Adrenal gland (tissue), 12 donors: Measurements from ENCODE around the gene METTL3. TPM values are rescaled to one million over a fixed set of nuclear protein-coding genes. Genes with fewer than 3 reads are reported as not detected.

Experiments used
- DNase-seq, 7 donors: peaks; one replicate each; pipeline ENCODE4 v3.0.0-alpha.2; 2019 to 2020
- H3K27ac ChIP-seq, 5 donors: fragments of 200-600 bp; sonication (generic) in 4 of 5; 1 replicate in 3 of 5; 2 replicates in 2 of 5; pipeline versions ENCODE4 v1.5.1 to v1.8.0; 2016 to 2020; ENCODE audit warnings: mild to moderate bottlenecking in 1 of 5
- H3K27me3 ChIP-seq: fragments of 200-600 bp; 2 replicates; pipeline ENCODE4 v1.8.0; 2021
- H3K36me3 ChIP-seq, 2 donors: fragments of 200-600 bp; replicated peaks in 1 of 2; 1 replicate in 1 of 2; 2 replicates in 1 of 2; pipeline versions ENCODE4 v1.5.1 to v1.8.0; 2018 to 2022
- H3K4me1 ChIP-seq, 2 donors: fragments of 200-600 bp; replicated peaks in 1 of 2; 1 replicate in 1 of 2; 2 replicates in 1 of 2; pipeline versions ENCODE4 v1.5.1 to v1.8.0; 2018 to 2021
- H3K4me3 ChIP-seq, 4 donors: fragments of 200-600 bp; sonication (generic) in 3 of 4; one replicate each; pipeline ENCODE4 v1.5.1; 2016 to 2018
- H3K9me3 ChIP-seq, 3 donors: fragments of 200-600 bp; sonication (generic) in 1 of 3; replicated peaks in 1 of 3; 1 replicate in 2 of 3; 2 replicates in 1 of 3; pipeline versions ENCODE4 v1.5.1 to v1.8.0; 2016 to 2021
- POLR2A ChIP-seq, 2 donors: fragments of 450-650 bp; IDR thresholded peaks; one replicate each; pipeline ENCODE4 v1.6.1; 2017; ENCODE audit warnings: antibody characterized with exemption in 2 of 2, mild to moderate bottlenecking in 2 of 2, moderate library complexity in 1 of 2
- WGBS, 4 donors: extraction: QIAGEN DNeasy Blood & Tissue Kit in 2 of 4; methylation state at CpG; one replicate each; pipeline versions ENCODE4 v1.1.5 to v1.1.7; 2013 to 2017; 5-methylcytosine and 5-hydroxymethylcytosine counted together
- intact Hi-C, 2 donors: fragments of 100-400 bp; cut with DNase I; formaldehyde crosslinking; loops; one replicate each; pipeline versions ENCODE4 v1.14.1 to v1.15.0; 2022 to 2023
- polyA plus RNA-seq, 3 donors: library from polyadenylated mRNA; stranded (reverse); fragments of 200-250 nt in 2 of 3; fragments of 350-450 nt in 1 of 3; fragmentation: Illumina TruSeq in 1 of 3; extraction: RNeasy Lipid Tissue Mini Kit (QIAGEN cat#74804) in 1 of 3; gene quantifications; one replicate each; pipeline ENCODE4 v1.2.3, GENCODE V29; 2013 to 2014
- total RNA-seq, 9 donors: library from RNA; depleted of rRNA in 4 of 9; stranded (reverse); fragments of >200 nt in 4 of 9; fragments of 120-200 nt in 1 of 9; fragmentation: NEBNext Ultra II Directional in 1 of 9; extraction: Animal tissue kit (Norgen Biotek cat#: 25700) in 1 of 9; gene quantifications; one replicate each; pipeline versions ENCODE4 v1.1.0 to v1.2.4, GENCODE V29; 2013 to 2023
- TF ChIP-seq, protein P1 (sequence below), 6 experiments: fragments of 450-650 bp in 4 of 6; fragments of 200-600 bp in 2 of 6; sonication (generic) in 1 of 6; IDR thresholded peaks; 1 replicate in 5 of 6; 2 replicates in 1 of 6; pipeline versions ENCODE4 v1.5.1 to v1.8.0; 2016 to 2021; ENCODE audit warnings: antibody characterized with exemption in 6 of 6, mild to moderate bottlenecking in 2 of 6, moderate library complexity in 1 of 6
- donor health status: healthy with polysubstance abuse.
- donor health status: Bipolar disorder and iron deficiency.
- donor health status: DM: yes; HTN: yes; CAD: no.
- donor health status: DM: no; HTN: no; CAD: no.
- donor health status: DM: no; HTN: no; CAD: no.
- donor health status: DM: yes; HTN: yes; CAD: no.

METTL3 gene
- total and polyA plus RNA-seq, 12 donors, result 30.2 to 81.6 (median 48.9) TPM

DNA sequence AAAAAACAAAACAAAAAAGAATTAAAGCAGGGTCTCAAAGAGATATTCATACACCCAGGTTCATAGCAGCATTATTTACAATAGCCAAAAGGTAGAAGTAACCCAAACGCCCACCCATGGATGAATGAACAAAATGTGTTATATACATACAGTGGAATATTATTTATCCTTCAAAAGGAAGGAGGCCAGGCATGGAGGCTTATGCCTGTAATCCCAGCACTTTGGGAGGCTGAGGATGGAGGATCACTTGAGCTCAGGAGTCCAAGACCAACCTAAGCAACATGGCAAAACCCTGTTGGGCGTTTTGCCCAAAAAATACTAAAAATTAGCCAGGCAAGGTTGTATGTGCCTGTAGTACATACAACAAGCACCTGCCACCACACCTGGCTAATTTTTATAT, 4.6 kb downstream of the METTL3 start:
- H3K27ac ChIP-seq, result no peak overlapping the region
- no peak for DNase-seq
- 86 to 93% (median 90%) methylated on average over 2 of the region's 2 CpGs for WGBS, 4 donors
- peaks cover 0 to 17% of the 10 kb centered on the region in 2 donors for H3K36me3 ChIP-seq
- no peaks in the 10 kb centered on the region for H3K27me3 ChIP-seq
- intact Hi-C loops, result no loop called here
- TF ChIP-seq POLR2A (IDR thresholded peaks at IDR 0.05), result no peak
- TF ChIP-seq, protein P1, sequence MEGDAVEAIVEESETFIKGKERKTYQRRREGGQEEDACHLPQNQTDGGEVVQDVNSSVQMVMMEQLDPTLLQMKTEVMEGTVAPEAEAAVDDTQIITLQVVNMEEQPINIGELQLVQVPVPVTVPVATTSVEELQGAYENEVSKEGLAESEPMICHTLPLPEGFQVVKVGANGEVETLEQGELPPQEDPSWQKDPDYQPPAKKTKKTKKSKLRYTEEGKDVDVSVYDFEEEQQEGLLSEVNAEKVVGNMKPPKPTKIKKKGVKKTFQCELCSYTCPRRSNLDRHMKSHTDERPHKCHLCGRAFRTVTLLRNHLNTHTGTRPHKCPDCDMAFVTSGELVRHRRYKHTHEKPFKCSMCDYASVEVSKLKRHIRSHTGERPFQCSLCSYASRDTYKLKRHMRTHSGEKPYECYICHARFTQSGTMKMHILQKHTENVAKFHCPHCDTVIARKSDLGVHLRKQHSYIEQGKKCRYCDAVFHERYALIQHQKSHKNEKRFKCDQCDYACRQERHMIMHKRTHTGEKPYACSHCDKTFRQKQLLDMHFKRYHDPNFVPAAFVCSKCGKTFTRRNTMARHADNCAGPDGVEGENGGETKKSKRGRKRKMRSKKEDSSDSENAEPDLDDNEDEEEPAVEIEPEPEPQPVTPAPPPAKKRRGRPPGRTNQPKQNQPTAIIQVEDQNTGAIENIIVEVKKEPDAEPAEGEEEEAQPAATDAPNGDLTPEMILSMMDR (IDR thresholded peaks at IDR 0.05), result no peak
- peaks cover 9 to 20% of the 10 kb centered on the region in 2 donors for H3K4me1 ChIP-seq
- H3K4me3 ChIP-seq, result no peak overlapping the region
- H3K9me3 ChIP-seq, result no peaks in the 10 kb centered on the region

DNA sequence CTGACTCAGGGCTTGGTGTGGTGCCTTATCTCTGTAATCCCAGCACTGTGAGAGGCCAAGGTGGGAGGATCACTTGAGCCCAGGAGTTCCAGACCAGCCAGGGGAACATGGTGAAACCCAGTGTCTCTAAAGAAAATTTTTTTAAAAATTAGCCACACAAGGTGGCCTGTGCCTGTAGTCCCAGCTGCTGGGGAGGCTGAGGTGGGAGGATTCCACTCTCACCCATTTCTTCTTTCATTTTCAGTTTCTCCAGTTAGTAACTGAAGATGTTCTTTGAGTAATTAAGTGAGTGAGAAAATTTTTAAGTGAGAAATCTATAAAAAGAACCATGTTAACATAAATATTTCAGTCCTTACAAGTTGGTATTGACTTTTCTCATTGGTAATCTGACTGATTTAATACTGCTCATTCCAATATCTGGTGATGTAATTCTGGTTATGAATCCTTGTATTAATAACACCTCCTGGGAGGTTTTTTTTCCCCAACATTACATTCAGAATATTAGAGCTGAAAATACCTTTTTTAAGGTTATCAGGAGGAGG, 6.1 kb downstream of the METTL3 start:
- H3K9me3 ChIP-seq, result no peaks in the 10 kb centered on the region
- no peak for TF ChIP-seq POLR2A (IDR thresholded peaks at IDR 0.05)
- H3K4me1 ChIP-seq, result peaks cover 4 to 16% of the 10 kb centered on the region in 2 donors
- peaks cover 0 to 28% of the 10 kb centered on the region in 2 donors for H3K36me3 ChIP-seq
- no peak overlapping the region for H3K4me3 ChIP-seq
- no peak overlapping the region for H3K27ac ChIP-seq
- no peak for DNase-seq
- no peaks in the 10 kb centered on the region for H3K27me3 ChIP-seq
- intact Hi-C loops, result no loop called here

DNA sequence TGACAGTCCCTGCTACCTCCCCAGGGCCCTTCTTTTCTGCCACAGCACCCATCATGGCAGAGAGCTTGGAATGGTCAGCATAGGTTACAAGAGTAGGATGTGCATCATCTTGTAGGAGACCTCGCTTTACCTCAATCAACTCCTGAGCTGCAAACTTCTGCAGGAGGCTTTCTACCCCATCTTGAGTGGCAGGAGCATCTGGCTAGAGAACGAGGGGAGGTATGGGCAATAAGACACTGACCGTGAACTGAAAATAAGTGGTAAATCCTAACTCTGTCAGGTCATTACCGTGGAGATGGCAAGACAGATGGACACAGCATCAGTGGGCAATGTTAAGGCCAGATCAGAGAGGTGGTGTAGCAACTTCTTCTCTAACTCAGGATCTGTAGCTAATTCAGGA, 7.8 kb downstream of the METTL3 start:
- no peak overlapping the region for H3K27ac ChIP-seq
- no peaks in the 10 kb centered on the region for H3K9me3 ChIP-seq
- 89 to 93% (median 91%) methylated on average over 4 of the region's 4 CpGs for WGBS, 4 donors
- no peak for TF ChIP-seq POLR2A (IDR thresholded peaks at IDR 0.05)
- TF ChIP-seq, protein P1 (IDR thresholded peaks at IDR 0.05), result no peak
- peaks cover 0 to 5% of the 10 kb centered on the region in 2 donors for H3K4me1 ChIP-seq
- H3K4me3 ChIP-seq, result no peak overlapping the region
- intact Hi-C loops, result no loop called here
- peaks cover 0 to 43% of the 10 kb centered on the region in 2 donors for H3K36me3 ChIP-seq
- no peaks in the 10 kb centered on the region for H3K27me3 ChIP-seq
- DNase-seq, result no peak

DNA sequence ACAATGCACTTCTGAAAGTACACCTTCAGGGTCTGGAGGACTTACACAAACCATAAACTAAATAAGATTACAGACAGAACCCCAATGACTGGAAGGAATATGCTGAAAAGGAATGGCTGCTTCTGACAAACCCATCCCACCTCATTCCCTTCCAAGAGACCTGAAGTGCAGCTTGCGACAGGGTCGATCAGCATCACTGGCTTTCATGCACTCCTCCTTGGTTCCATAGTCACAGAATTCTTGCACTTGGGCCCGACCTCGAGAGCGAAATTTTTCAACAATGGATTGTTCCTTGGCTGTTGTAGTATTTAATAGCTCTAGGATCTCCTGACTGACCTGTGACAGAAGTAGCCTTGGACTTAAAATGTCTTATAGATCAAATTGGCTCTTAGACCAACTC, 9.6 kb downstream of the METTL3 start:
- no peaks in the 10 kb centered on the region for H3K27me3 ChIP-seq
- DNase-seq, result no peak
- 83 to 91% (median 86%) methylated on average over 5 of the region's 5 CpGs for WGBS, 4 donors
- H3K9me3 ChIP-seq, result no peaks in the 10 kb centered on the region
- H3K4me3 ChIP-seq, result no peak overlapping the region
- intact Hi-C loops, result no loop called here
- H3K4me1 ChIP-seq, result peaks cover 0 to 5% of the 10 kb centered on the region in 2 donors
- peaks cover 0 to 61% of the 10 kb centered on the region in 2 donors for H3K36me3 ChIP-seq
- TF ChIP-seq POLR2A (IDR thresholded peaks at IDR 0.05), result no peak
- TF ChIP-seq, protein P1 (IDR thresholded peaks at IDR 0.05), result no peak
- H3K27ac ChIP-seq, result no peak overlapping the region
